ENCODE results near the gene ANXA1.

DNA sequence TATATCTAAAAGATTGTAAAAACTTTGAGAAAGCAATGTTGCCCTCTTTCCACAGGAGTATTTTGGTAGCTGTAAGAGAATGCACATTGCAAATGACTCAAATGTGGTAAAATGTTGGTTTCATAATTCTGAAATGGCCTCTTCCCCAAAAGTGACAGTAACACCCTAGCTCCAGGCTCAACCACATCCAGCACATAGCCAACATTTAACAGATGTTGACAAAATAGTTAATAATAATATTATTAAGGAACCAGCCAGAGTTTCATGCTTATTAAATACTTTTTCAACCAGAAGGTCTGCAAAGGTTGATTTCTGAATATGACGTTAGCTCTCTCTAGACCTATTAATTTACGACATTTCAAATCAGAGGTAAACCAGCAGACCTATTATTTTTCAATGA lies 1.3 kb downstream of the ANXA1 start:
- TF ChIP-seq CTCF (IDR thresholded peaks at IDR 0.05) (no peak), POLR2A (IDR thresholded peaks at IDR 0.05) (no peak)
